Mammary epithelial cell (primary cell): ENCODE measurements around the gene SLC38A3.
A peak's percentile ranks its signal among the peaks of the same experiment; 100 is the strongest.

Source experiments
- CTCF ChIP-seq, 2 donors: IDR thresholded peaks in 1 of 2; conservative IDR thresholded peaks in 1 of 2; 2 replicates each; pipeline ENCODE4 v1.5.1; 2011 to 2012; ENCODE audit warnings: inconsistent platforms in 2 of 2, low read length in 2 of 2, mild to moderate bottlenecking in 2 of 2, control low read depth in 1 of 2, low read depth in 1 of 2; ENCODE audit not compliant: insufficient read depth in 1 of 2; ENCODE audit errors: extremely low read depth in 1 of 2
- EZH2 ChIP-seq: IDR thresholded peaks from 2 replicates; pipeline ENCODE4 v1.6.1; 2012; ENCODE audit warnings: low read length, inconsistent platforms, borderline replicate concordance

DNA sequence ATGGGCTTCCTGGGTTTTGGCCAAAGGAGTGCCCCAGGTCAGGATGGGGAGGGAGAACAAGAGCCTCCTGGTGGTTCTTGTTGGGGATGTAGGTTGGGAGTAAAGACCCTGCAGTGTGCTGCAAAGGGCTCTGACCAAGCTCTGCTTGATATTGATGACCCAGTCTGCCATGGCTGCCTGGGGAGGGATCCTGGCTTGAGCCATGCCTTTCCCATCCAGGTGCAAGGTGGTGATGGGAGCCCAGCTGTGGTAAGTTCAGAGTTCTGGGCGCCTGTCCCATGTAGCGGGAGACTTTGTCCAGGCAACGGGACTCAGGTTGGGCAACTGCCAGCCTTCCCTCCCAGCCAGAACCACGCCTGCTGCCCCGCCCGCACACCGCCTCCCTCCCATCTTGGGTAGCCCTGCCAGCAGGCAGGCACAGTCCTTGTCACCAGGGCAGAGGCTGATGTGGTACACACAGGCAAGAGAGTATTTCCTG is 33.5 kb downstream of the SLC38A3 start:
- peak in 1 of 2 donors; percentile 16 for TF ChIP-seq CTCF (conservative IDR thresholded peaks at IDR 0.05 in 1 of 2, IDR thresholded peaks at IDR 0.05 in 1 of 2; ENCODE audit: extremely low read depth in 1 of 2, insufficient read depth in 1 of 2, low read depth in 1 of 2, low read length in 2 of 2)
- no peak for TF ChIP-seq EZH2
